HFFc6 (cell line): Measurements from ENCODE around the gene UPK2. TPM values are rescaled to one million over a fixed set of nuclear protein-coding genes. Genes with fewer than 3 reads are reported as not detected.
"Not testable (repeated sequence)": the region's sequence is repeated elsewhere in the genome, so short reads cannot be mapped to it uniquely, and the experiment has no call there.

ENCODE experiments used
- DNase-seq: peaks from one replicate; pipeline ENCODE4 v3.0.0-alpha.2; 2018
- H3K27ac Mint-ChIP-seq: 2 replicates; pipeline ENCODE4 v1.8.0; 2020; ENCODE audit warnings: mild to moderate bottlenecking, mixed read lengths
- H3K27me3 Mint-ChIP-seq: 2 replicates; pipeline ENCODE4 v1.8.0; 2021; ENCODE audit warnings: mild to moderate bottlenecking, moderate library complexity, mixed read lengths; ENCODE audit not compliant: insufficient read depth
- H3K36me3 Mint-ChIP-seq: 2 replicates; pipeline ENCODE4 v1.8.0; 2021; ENCODE audit warnings: low read depth, mixed read lengths
- H3K4me1 Mint-ChIP-seq: 2 replicates; pipeline ENCODE4 v1.8.0; 2020; ENCODE audit warnings: low read depth, mixed read lengths
- H3K4me3 Mint-ChIP-seq: 2 replicates; pipeline ENCODE4 v1.8.0; 2020; ENCODE audit warnings: mild to moderate bottlenecking, moderate library complexity, mixed read lengths
- H3K9me3 Mint-ChIP-seq: 2 replicates; pipeline ENCODE4 v1.8.0; 2020; ENCODE audit warnings: mild to moderate bottlenecking, mixed read lengths
- CTCF ChIP-seq: fragments of 200-600 bp; sonication (generic); IDR thresholded peaks from 2 replicates; pipeline ENCODE4 v1.5.0; 2021; ENCODE audit warnings: antibody characterized with exemption, mild to moderate bottlenecking
- total RNA-seq, 6 experiments: library from RNA; stranded (reverse); fragmentation: NEBNext Ultra II Directional; extraction: Animal tissue kit (Norgen Biotek cat#: 25700); gene quantifications; 2 replicates in 1 of 6; 3 replicates in 5 of 6; pipeline ENCODE4 v1.2.3, GENCODE V29; 2021

The UPK2 gene
- total RNA-seq, 6 experiments from 2014 or later = 0.19 to 0.83 (median 0.29) TPM; not detected in 2

GRCh38 chr11:118961591-118961990 is 5.5 kb downstream of the UPK2 start:
- H3K9me3 Mint-ChIP-seq = no peaks in the 10 kb centered on the region
- H3K27ac Mint-ChIP-seq = no peak overlapping the region
- H3K4me3 Mint-ChIP-seq = no peak overlapping the region
- 0 out of 2 replicates have a peak, but pooled peaks cover 4% of the 10 kb centered on the region for H3K4me1 Mint-ChIP-seq
- no peaks in the 10 kb centered on the region for H3K36me3 Mint-ChIP-seq
- peaks cover 27% of the 10 kb centered on the region for H3K27me3 Mint-ChIP-seq
- DNase-seq = no peak
- TF ChIP-seq CTCF = no peak

GRCh38 chr11:118969508-118969907 is 13.4 kb downstream of the UPK2 start:
- H3K4me1 Mint-ChIP-seq, H3K4me3 Mint-ChIP-seq, H3K36me3 Mint-ChIP-seq, H3K9me3 Mint-ChIP-seq, DNase-seq, H3K27ac Mint-ChIP-seq: not testable (repeated sequence)
- peaks cover 18% of the 10 kb centered on the region for H3K27me3 Mint-ChIP-seq

GRCh38 chr11:118971646-118972045 is 15.5 kb downstream of the UPK2 start, which contains the start of gene FOXR1:
TSS of gene FOXR1 (plus strand) at chr11:118971761. CDS start at chr11:118971932, 171 bp downstream.
- H3K4me3 Mint-ChIP-seq = no peak within 1 kb of the TSS
- DNase-seq = no peak
- H3K27ac Mint-ChIP-seq = no peak within 1 kb of the TSS
- peaks cover 22% of the 10 kb centered on the region for H3K27me3 Mint-ChIP-seq
- no peaks in the 10 kb centered on the region for H3K4me1 Mint-ChIP-seq
- no peaks in the 10 kb centered on the region for H3K36me3 Mint-ChIP-seq
- no peak for TF ChIP-seq CTCF
- no peaks in the 10 kb centered on the region for H3K9me3 Mint-ChIP-seq

GRCh38 chr11:118973985-118974384 is 17.9 kb downstream of the UPK2 start:
- no peak for TF ChIP-seq CTCF
- no peak for DNase-seq
- no peak overlapping the region for H3K4me3 Mint-ChIP-seq
- no peaks in the 10 kb centered on the region for H3K36me3 Mint-ChIP-seq
- H3K27me3 Mint-ChIP-seq = peaks cover 29% of the 10 kb centered on the region
- H3K4me1 Mint-ChIP-seq = no peaks in the 10 kb centered on the region
- no peak overlapping the region for H3K27ac Mint-ChIP-seq
- H3K9me3 Mint-ChIP-seq = no peaks in the 10 kb centered on the region

- no peaks in the 10 kb centered on the region for H3K4me1 Mint-ChIP-seq
- TF ChIP-seq CTCF = no peak
- no peaks in the 10 kb centered on the region for H3K36me3 Mint-ChIP-seq
- H3K27ac Mint-ChIP-seq = no peak overlapping the region
- no peak overlapping the region for H3K4me3 Mint-ChIP-seq
- peaks cover 39% of the 10 kb centered on the region for H3K27me3 Mint-ChIP-seq
- DNase-seq = no peak
- H3K9me3 Mint-ChIP-seq = no peaks in the 10 kb centered on the region
Measured at GRCh38 chr11:118975771-118976709, 19.9 kb downstream of the UPK2 start.

GRCh38 chr11:118979434-118979833 is 23.3 kb downstream of the UPK2 start:
- Mint-ChIP-seq H3K27me3 (peaks cover 32% of the 10 kb centered on the region), H3K27ac (no peak overlapping the region), H3K9me3 (no peaks in the 10 kb centered on the region), H3K36me3 (no peaks in the 10 kb centered on the region), H3K4me3 (no peak overlapping the region), H3K4me1 (no peaks in the 10 kb centered on the region)
- TF ChIP-seq CTCF = no peak
- DNase-seq = no peak
